Occipital lobe (tissue), 2 donors: ENCODE results near the gene RNF166. TPM values are rescaled to one million over a fixed set of nuclear protein-coding genes. Genes with fewer than 3 reads are reported as not detected.
A peak's percentile ranks its signal among the peaks of the same experiment; 100 is the strongest.

Experiments used
- DNase-seq: peaks from one replicate; lab custom pipeline; 2025; lab: John Stamatoyannopoulos, UW
- total RNA-seq: library from RNA; depleted of rRNA; stranded (reverse); fragments of >200 nt; gene quantifications from one replicate; pipeline ENCODE4 v1.2.3, GENCODE V29; 2014

RNF166 gene
- 10.9 TPM for total RNA-seq

- peak; percentile 81 for DNase-seq
These were observed at the start of gene RNF166, which contains the start of gene CTU2 for GRCh38 chr16:88706229-88706964. TSS of gene RNF166 (minus strand) at chr16:88706408. CDS start at chr16:88706325, 83 bp downstream. TSS of gene CTU2 (plus strand) at chr16:88706503. CDS start at chr16:88706531, 28 bp downstream.

- no peak for DNase-seq
These were observed 48.9 kb upstream of the RNF166 start for GRCh38 chr16:88754912-88755744.

- DNase-seq: no peak
These were observed 48.1 kb upstream of the RNF166 start for GRCh38 chr16:88754109-88754911.

GRCh38 chr16:88753602-88754001 is 47.4 kb upstream of the RNF166 start:
- DNase-seq: no peak

GRCh38 chr16:88753191-88753590 is 47.0 kb upstream of the RNF166 start:
- no peak for DNase-seq

- DNase-seq: no peak
These were observed 46.3 kb upstream of the RNF166 start for GRCh38 chr16:88752386-88753002.

GRCh38 chr16:88750854-88751253 is 44.6 kb upstream of the RNF166 start:
- DNase-seq: no peak

GRCh38 chr16:88749358-88749757 is 43.1 kb upstream of the RNF166 start:
- DNase-seq: no peak

- DNase-seq: no peak
These were observed 42.2 kb upstream of the RNF166 start for GRCh38 chr16:88748364-88748763.

GRCh38 chr16:88747588-88748301 is 41.5 kb upstream of the RNF166 start:
- no peak for DNase-seq

GRCh38 chr16:88746506-88746905 is 40.3 kb upstream of the RNF166 start:
- no peak for DNase-seq

GRCh38 chr16:88744577-88745521 is 38.6 kb upstream of the RNF166 start:
- no peak for DNase-seq

GRCh38 chr16:88743693-88744576 is 37.7 kb upstream of the RNF166 start:
- no peak for DNase-seq

- DNase-seq: no peak
These were observed 36.8 kb upstream of the RNF166 start for GRCh38 chr16:88742896-88743605.

GRCh38 chr16:88741368-88741767 is 35.2 kb upstream of the RNF166 start:
- no peak for DNase-seq

- no peak for DNase-seq
These were observed 34.5 kb upstream of the RNF166 start for GRCh38 chr16:88740727-88741055.

GRCh38 chr16:88739977-88740726 is 33.9 kb upstream of the RNF166 start:
- DNase-seq: no peak
